Fibroblast of pulmonary artery (primary cell): ENCODE measurements around the gene GTF2IRD1.

ENCODE experiments used
- DNase-seq: peaks from one replicate; pipeline ENCODE4 v3.0.0-alpha.2; 2010; ENCODE audit warnings: low read depth
- H3K4me3 ChIP-seq: replicated peaks from 2 replicates; pipeline ENCODE4 v1.5.1; 2011; ENCODE audit warnings: low read depth, mild to moderate bottlenecking, control low read depth, low read length, moderate library complexity
- CTCF ChIP-seq: IDR thresholded peaks from 2 replicates; pipeline ENCODE4 v1.5.1; 2011; ENCODE audit warnings: mild to moderate bottlenecking, control low read depth, low read length, inconsistent platforms; ENCODE audit errors: missing control alignments

GTF2IRD1 gene

GRCh38 chr7:74473116-74473515 is 19.4 kb downstream of the GTF2IRD1 start:
- no peak for TF ChIP-seq CTCF
- DNase-seq = no peak
- H3K4me3 ChIP-seq = no peak overlapping the region

- no peak for DNase-seq
- no peak for TF ChIP-seq CTCF
- no peak overlapping the region for H3K4me3 ChIP-seq
These were observed 20.7 kb downstream of the GTF2IRD1 start for GRCh38 chr7:74474271-74474865.

GRCh38 chr7:74475243-74475986 is 21.7 kb downstream of the GTF2IRD1 start:
- H3K4me3 ChIP-seq = no peak overlapping the region
- no peak for DNase-seq
- TF ChIP-seq CTCF = no peak

GRCh38 chr7:74475987-74476350 is 22.3 kb downstream of the GTF2IRD1 start:
- TF ChIP-seq CTCF = no peak
- no peak for DNase-seq
- H3K4me3 ChIP-seq = no peak overlapping the region

GRCh38 chr7:74476626-74477025 is 22.9 kb downstream of the GTF2IRD1 start:
- no peak for DNase-seq
- H3K4me3 ChIP-seq = no peak overlapping the region
- no peak for TF ChIP-seq CTCF

GRCh38 chr7:74478671-74479065 is 25.0 kb downstream of the GTF2IRD1 start:
- no peak for TF ChIP-seq CTCF
- DNase-seq = no peak
- H3K4me3 ChIP-seq = no peak overlapping the region
